Right ventricle myocardium inferior (tissue), 1 donor: ENCODE measurements around the gene TUBAL3. TPM values are rescaled to one million over a fixed set of nuclear protein-coding genes. Genes with fewer than 3 reads are reported as not detected.
"Not testable (repeated sequence)": the region's sequence is repeated elsewhere in the genome, so short reads cannot be mapped to it uniquely, and the experiment has no call there.

Source experiments
- ATAC-seq: fragments of 200-7000 bp; cut with Tn5 transposase; one replicate; pipeline ENCODE4 v1.9.1; 2020; ENCODE audit warnings: mild to moderate bottlenecking, moderate library complexity
- DNase-seq: peaks from one replicate; pipeline ENCODE4 v3.0.0; 2021; ENCODE audit errors: missing footprints
- intact Hi-C: fragments of 100-400 bp; cut with DNase I; formaldehyde crosslinking; loops from one replicate; pipeline ENCODE4 v1.11.0; 2022
- total RNA-seq: library from RNA; stranded (reverse); fragmentation: NEBNext Ultra II Directional; extraction: Animal tissue kit (Norgen Biotek cat#: 25700); gene quantifications from one replicate; pipeline ENCODE4 v1.2.1, GENCODE V29; 2021
- donor health status: DM: no; HTN: yes; CAD: no; lungs with severe emphysema.

The TUBAL3 gene
- total RNA-seq, 1 donor from 2014 or later, result not detected

DNA sequence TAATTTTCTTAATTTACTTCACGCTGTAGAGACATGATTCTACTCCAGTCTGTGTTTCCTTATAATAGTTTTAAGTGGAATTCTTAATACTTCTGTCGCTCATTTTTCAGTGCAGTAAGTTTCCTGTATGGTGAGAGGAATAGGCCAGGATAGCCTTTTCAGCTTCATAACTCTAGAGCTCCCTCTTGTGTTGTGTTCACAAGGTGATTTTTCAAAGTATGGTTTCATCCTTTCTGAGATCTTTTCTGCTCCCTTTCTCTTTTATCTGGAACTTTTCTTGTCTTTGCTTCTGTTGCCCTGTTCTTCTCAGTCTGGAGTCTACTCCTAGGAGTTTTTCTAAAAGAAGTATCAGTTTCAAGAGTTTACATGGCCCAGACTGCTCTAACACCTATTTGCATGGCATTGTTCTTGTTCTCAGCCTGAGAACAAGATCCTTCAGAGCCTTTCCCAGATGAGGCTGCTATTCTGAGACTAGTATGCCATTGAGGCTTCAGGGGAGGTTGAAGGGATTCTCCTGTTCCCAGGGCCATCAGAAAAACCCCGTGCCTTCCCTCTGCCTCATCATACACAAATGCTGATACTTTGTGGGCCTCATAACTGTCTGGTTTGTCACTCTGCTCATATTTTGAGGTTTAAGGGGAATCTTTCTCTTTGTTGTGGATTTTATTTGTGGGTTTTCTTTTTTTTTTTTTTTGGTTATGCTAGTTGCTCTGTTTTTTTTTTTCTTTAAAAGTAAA, 29.6 kb upstream of the TUBAL3 start:
- intact Hi-C loops, result loop anchor here (5.0 kb wide), 1 partner anchor 587 kb away; no protein-coding TSS in a partner anchor
- ATAC-seq, result peak; percentile 48
- DNase-seq, result no peak

- no peak for ATAC-seq
- DNase-seq, result no peak
- intact Hi-C loops, result loop anchor here (5.0 kb wide), 1 partner anchor 586 kb away; no protein-coding TSS in a partner anchor
These were observed 28.6 kb upstream of the TUBAL3 start for GRCh38 chr10:5433182-5433581.

DNA sequence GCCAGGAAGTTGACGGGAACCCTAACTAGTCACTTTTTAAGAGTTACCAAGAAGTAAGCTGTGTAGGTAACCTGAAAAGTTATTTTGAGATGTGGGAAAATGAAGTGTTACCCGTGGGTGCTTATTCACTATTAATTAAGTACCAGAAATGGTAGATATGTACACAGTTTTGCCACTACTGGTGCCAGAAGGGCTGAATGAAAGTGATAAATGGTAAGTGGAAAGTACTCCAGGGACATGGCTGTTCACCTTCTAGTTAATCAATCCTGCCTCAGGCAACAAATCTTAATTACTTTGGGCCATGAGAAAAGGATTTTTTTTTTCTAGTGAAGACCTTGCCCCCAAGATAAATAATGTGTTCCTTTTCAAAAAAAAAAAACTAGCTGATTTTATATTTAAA, 23.5 kb upstream of the TUBAL3 start:
- ATAC-seq, result no peak
- intact Hi-C loops, result no loop called here
- DNase-seq, result no peak

DNA sequence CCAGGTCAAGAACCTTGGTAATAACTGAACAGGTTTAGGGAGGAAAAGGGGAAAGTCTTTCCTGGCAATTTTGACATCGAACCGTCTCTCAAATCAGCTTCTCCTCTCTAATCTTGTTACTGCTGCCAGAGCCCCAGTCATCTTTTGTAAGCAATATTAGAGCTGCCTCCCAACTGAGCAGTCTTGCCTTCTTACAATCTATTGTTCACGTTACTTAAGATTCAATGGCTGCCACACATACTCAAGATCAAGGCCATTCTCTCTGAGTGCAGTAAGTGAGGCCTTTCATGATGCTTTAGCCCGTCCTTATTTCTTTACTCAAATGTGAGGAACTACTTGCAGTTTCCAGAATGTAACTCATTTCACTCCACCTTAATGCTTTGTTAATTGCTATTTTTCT, 20.1 kb upstream of the TUBAL3 start:
- DNase-seq (no peak), ATAC-seq (no peak)
- intact Hi-C loops, result no loop called here

DNA sequence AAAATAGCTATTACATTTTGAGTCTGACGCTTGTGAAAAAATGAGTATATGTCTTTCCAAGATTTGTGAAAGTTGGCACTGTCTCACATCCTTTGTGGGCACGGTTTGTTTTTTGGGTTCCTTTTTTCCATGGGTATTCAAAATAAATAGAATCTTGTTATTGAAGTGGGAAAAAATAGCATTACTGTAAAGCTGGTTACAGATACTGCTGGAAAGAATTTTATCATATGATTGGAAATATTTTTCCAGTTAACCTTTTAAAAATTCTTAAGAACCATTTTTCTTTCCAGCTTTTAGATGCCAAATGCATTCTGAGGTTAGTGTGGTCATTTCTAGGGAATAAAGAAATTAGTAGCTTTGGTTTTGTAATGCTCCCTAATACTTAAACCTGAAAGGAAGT, 19.1 kb upstream of the TUBAL3 start:
- DNase-seq (no peak), ATAC-seq (no peak)
- intact Hi-C loops, result no loop called here

- ATAC-seq, result no peak
- intact Hi-C loops, result no loop called here
These were observed 15.0 kb upstream of the TUBAL3 start for GRCh38 chr10:5419466-5420094.

GRCh38 chr10:5418584-5418983, 14.0 kb upstream of the TUBAL3 start:
- DNase-seq, result no peak
- intact Hi-C loops, result no loop called here
- no peak for ATAC-seq

More at GRCh38 chr10:5419466-5420094, 15.0 kb upstream of the TUBAL3 start:
- DNase-seq, result no peak

DNA sequence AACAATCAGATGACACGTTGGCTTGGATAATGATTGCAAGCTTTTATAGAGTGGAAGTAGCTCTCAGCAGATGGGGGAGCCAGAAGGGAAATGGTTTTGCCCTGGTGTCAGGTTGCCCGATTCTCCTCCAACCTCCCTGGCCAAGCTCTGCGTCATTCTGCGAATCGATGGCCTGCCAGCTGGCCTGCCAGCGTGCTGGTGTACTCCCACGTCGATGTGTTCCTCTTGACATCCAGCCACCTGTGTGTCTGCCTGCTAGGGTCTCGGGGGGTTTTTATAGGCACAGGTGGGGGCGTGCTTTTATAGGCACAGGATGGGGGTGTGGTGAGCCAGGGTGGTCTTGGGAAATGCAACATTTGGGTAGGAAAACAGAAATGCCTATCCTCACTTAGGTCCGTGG, 12.4 kb upstream of the TUBAL3 start:
- ATAC-seq (no peak), DNase-seq (no peak)
- intact Hi-C loops, result no loop called here

DNA sequence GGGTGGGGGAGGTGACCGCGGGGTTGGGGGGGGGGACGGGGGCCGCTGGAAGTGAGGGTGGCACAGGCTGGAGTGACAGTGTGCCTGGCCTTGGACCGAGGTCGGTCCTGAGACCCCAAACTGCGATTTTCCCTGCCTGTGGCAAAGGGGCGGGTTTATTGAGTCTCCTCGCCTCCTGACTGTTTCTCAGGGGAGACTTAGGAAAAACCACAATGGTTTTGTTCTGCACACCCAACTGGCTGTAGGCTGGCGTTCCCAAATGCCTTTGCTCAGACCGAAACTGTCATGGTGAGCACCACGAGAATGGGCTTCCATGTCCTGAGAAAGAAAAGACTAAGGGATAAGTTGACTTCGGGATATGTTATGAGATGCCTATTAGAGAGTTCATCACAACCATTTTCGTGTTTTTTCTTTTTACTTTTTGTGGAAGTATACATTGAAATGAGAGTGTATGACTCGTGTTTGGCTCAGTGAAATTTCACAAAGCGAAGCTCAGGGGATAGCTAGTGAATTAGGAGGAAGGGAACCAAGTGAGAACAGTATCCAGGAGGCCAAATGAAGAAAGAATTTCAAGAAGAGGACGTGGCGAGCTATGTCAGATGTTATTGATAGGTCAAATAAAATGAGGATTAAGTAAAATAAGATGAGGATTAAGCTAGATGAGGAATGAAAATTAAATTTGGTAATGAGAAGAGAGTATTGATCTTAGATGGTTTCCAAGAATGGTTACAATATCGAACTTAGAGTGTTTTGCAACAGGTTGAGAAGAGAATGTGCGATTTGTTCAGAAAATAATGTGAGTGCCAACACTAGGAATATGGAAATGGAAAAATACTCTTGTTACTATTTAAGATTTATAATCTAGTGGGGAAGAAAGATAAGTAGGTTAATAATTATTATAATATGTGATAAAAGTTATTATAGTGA, 8.6 kb upstream of the TUBAL3 start:
- DNase-seq (no peak), ATAC-seq (peak; percentile 4)
- intact Hi-C loops, result no loop called here

- intact Hi-C loops, result no loop called here
- peak; percentile 91 for DNase-seq
- ATAC-seq, result peak; percentile 99
These were observed 7.8 kb upstream of the TUBAL3 start, which contains the start of gene NET1 for GRCh38 chr10:5412277-5412941. Gene NET1 (plus strand): TSS chr10:5412557. CDS start chr10:5412693, 136 bp downstream.

GRCh38 chr10:5411941-5412276, 7.3 kb upstream of the TUBAL3 start:
- intact Hi-C loops, result no loop called here
- ATAC-seq, result peak; percentile 4
- DNase-seq, result no peak

DNA sequence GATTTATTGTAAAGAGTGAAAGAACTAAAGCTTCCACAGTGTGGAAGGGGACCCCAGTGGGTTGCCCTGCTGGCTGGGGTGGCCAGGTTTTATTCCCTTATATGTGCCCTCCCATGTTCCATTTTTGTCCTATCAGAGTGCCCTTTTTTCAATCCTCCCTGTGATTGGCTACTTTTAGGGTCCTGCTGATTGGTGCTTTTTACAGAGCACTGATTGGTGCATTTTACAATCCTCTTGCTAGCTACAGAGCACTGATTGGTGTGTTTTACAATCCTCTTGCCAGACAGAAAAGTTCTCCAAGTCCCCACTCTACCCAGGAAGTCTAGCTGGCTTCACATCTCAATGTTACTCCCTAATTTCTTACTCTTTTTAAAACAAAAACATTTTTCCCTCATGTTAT, 6.2 kb upstream of the TUBAL3 start:
- intact Hi-C loops, ATAC-seq, DNase-seq: not testable (repeated sequence)

DNA sequence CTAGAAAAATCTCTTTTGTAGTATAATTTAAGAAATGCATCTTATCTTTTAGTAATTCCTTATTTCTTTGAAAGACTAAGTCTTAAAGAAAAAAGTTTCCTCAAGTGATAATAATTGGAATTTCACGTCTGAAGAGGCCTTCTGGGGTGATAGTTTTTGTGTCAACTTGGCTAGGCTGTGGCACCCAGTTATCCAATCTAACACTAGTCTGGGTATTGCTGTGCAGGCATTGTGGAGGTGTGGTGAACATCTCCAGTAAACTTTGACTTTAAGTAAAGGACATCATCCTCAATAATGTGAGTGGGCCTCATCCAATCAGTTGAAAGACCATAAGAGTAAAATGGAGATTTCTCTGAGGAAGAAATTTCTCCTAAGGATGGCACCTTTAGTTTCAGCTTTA, 2.3 kb upstream of the TUBAL3 start:
- intact Hi-C loops, result no loop called here

DNA sequence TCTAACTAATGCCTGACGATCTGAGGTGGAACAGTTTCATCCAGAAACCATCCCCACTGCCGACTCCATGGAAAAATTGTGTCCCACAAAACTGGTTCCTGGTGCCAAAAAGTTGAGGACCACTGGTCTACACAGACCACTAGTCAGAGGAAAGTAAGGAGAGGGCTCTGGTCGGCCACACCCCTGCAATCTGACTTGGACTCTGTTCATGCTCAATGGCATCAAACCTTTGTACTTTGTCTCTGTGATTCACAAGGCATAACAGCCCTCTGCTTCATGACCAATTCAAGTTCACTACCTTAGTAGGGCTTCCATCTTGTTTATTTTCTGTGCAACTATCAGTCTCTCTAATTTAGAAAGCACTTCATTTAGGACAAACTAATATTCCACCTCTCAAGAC, 1.8 kb downstream of the TUBAL3 start:
- DNase-seq (no peak), ATAC-seq (no peak)
- intact Hi-C loops, result no loop called here

More for the DNA sequence above, 2.3 kb upstream of the TUBAL3 start:
- no peak for DNase-seq
- ATAC-seq, result no peak

GRCh38 chr10:5400468-5401240, 4.0 kb downstream of the TUBAL3 start:
- ATAC-seq, result no peak
- no peak for DNase-seq
- intact Hi-C loops, result no loop called here

DNA sequence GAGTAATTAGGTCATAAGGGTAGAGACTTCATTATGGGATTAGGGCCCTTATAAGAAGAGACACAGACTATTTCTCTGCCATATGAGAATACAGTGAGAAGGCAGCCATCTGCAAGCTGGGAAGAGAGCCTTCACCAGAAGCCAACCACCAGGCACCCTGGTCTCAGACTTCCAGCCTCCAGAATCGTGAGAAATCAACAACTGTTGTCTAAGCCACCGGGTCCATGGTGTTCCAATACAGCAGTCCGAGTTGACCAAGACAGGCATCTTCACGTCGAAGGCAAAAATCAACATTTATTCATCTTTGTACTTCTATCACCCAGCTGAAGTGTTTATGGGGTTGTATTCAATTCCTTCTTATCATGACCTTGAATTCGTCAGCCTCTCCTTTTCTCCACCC, 5.3 kb downstream of the TUBAL3 start:
- no peak for ATAC-seq
- intact Hi-C loops, result no loop called here
- DNase-seq, result no peak

DNA sequence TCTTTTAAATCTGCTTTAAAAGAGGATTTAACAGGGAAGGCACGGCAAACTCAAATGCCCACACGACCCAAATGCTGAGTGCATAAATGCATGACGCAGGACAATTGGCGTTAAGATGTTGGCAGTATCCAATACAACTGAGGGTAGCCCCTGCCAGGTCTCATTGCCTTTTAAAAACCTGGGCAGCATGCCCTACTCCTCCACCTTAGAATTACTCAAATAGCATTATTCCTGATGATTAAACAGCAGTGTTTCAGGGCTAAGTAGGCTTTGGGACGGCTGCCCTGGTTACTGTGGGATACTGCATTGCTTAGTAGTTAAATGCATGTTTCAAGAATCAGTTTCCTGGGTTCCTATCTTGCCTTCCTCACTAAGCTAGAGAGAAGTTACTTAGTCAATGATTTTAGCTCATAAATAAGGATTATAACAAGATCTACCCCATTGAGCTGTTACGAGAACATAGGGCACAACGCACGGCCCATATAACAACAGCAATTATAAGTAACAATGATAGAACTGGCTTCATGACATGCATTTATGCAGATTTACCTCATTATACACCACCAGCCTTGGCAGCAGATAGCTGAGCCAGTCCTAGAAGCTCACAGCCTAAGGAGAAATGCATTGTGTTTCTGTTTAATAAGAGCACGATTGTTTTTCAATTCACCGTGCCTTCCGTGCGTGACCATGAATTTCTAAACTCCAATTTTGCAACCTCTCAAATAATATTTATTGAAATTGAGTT, 7.9 kb downstream of the TUBAL3 start:
- no peak for DNase-seq
- intact Hi-C loops, result no loop called here

DNA sequence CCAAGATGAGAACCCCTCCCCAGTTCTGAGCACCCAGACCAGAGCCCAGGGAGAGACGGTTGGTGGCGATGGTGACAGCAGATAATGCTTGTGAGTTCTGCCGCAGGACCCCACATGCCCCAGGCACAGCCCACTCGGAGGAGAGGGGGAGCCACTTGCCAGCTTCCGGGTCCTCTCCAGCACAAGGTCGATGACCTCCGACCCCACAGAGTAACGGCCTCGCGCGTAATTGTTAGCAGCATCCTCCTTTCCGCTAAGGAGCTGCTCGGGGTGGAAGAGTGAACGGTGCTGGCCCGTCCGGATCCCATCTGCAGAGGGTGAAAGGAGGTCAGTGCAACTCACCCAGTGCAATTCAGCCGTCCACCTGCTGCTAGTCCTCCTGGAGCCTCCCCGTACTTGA, 9.5 kb downstream of the TUBAL3 start:
- DNase-seq (no peak), ATAC-seq (no peak)
- intact Hi-C loops, result no loop called here

More for the DNA sequence above, 7.9 kb downstream of the TUBAL3 start:
- ATAC-seq, result no peak
